T47D (cell line): ENCODE results near the gene RNF225.

Experiments
- DNase-seq, 2 experiments: peaks; one replicate each; pipeline versions ENCODE4 v3.0.0 to v3.0.0-alpha.2; 2011 to 2012; ENCODE audit warnings: low read depth in 1 of 2, low spot score in 1 of 2
- JUND ChIP-seq: IDR thresholded peaks from 2 replicates; pipeline ENCODE4 v1.6.1; 2012; ENCODE audit warnings: low read depth
- in situ Hi-C: cut with HindIII; loops from 2 replicates; pipeline ENCODE4 v1.10.0; 2016; ENCODE audit warnings: low sequenced_read_pairs, low pct_unique_long_range_greater_than_20kb

The RNF225 gene

GRCh38 chr19:58354478-58355030 is 40.9 kb upstream of the RNF225 start:
- in situ Hi-C loops: no loop called here
- no peak for TF ChIP-seq JUND
- DNase-seq: no peak

DNA sequence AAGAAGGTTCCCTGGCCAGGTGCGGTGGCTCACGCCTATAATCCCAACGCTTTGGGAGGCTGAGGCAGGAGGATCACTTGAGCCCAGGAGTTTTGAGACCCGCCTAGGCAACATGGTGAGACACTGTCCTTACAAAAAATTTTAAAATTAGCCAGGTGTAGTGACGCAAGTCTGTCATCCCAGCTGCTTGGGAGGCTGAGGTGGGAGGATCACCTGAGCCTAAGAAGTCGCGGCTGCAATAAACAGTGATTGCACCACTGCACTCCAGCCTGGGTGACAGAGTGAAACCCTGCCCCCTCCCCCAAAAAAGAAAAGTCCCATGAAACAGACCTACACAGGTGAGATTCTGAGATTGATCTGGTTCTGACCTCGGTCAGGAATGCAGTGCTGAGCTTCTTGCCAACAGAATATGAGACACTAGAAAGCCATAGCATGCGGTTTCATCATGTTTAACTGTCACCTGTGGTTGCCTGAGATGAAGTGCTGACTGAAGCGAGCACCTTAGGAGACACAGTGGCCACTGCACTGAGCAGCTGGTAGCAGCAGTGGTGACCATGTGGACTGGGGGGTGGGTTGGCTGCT is 40.1 kb upstream of the RNF225 start:
- no peak for TF ChIP-seq JUND
- peak in 1 of 2 experiments; percentile 40 for DNase-seq
- in situ Hi-C loops: no loop called here

DNA sequence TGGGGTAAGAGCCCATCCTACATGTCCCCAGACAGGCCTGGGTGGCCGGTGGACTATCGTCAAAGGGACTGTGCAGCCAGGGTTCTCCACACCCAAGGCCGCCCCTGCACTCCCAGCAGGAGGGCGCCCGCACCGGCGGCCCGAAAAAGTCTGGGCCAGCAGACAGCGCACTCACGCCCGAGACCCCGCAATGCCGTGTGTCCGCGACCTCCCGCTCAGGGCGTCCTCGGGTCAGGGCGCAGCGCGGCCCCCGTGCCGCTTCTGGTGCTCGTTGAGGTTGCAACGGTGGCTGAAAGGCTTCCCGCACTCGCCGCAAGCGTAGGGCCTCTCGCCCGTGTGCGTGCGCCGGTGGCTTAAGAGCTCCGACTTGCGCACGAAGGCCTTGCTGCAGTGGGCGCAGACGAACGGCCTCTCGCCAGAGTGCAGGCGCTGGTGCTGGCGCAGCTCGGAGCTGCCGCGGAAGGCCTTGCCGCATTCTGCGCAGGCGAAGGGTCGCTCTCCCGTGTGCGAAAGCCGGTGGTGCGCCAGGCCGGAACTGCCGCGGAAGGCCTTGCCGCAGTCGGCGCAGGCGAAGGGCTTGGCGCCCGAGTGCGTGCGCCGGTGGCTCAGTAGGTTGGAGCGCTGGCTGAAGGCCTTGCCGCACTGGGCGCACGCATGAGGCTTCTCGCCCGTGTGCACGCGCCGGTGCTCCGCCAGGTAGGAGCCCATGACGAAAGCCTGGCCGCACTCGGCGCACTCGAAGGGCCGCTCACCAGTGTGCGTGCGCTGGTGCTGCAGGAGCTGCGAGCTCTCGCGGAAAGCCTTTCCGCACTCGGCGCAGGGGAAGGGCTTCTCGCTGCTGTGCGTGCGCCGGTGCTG is 39.3 kb upstream of the RNF225 start:
- DNase-seq: no peak
- in situ Hi-C loops: no loop called here
- TF ChIP-seq JUND: no peak

DNA sequence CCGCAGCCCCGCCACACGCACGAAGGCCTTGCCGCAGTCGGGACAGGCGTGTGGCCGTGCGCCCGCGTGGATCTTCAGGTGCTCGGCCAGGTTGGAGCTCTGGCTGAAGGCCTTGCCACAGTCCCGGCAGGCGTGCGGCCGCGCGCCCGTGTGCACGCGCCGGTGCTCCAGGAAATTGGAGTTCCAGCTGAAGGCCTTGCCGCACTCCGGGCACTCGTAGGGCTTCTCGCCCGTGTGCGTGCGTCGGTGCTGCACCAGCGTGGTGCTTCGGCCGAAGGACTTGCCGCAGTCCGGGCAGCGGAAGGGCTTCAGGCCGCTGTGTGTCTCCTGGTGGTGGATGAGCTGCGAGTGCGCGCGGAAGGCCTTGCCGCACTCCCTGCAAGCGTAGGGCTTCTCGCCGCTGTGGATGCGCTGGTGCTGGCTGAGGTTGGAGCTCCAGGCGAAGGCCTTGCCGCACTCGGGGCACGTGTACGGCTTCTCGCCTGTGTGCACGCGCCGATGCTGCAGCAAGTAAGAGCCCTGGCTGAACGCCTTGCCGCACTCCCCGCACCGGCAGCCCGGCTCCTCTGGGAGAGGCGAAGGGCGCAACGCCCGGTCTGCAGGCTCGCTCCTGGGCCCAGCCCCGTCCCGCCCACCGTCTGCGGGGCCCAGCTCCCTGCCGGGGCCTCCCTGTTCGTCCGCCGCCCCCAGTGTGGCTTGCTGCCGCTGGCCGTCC is 38.5 kb upstream of the RNF225 start:
- no peak for DNase-seq
- in situ Hi-C loops: no loop called here
- TF ChIP-seq JUND: no peak

- in situ Hi-C loops: no loop called here
- no peak for DNase-seq
- TF ChIP-seq JUND: no peak
Measured at GRCh38 chr19:58357481-58358145, 37.8 kb upstream of the RNF225 start.

DNA sequence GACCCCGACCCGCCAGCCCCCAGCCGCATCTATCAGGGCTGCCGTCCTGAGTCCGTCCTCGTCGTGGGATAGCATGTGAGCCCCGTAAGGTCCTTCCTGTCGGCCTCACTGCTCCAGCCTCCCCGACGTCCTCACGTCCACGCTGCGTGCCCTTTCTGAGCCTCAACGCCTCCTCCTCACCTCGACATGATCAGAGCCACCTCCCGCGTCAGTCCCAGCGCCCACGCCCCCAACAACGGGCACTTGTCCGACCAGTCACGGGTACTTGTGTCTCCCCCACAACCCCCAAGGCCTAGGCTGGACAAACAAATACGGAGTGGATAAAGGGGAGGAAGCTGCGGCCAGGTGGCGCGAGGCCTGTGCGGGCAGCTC is 33.6 kb upstream of the RNF225 start:
- TF ChIP-seq JUND: no peak
- peak; percentile 58 to 86 for DNase-seq
- in situ Hi-C loops: no loop called here

- peak; percentile 95 to 96 for DNase-seq
- in situ Hi-C loops: no loop called here
- no peak for TF ChIP-seq JUND
Measured at GRCh38 chr19:58362272-58362994, 33.0 kb upstream of the RNF225 start, which contains the start of gene ZNF497. Gene ZNF497, minus strand, starts transcription at chr19:58362751. Its CDS starts 5,116 bp downstream, at chr19:58357635.

DNA sequence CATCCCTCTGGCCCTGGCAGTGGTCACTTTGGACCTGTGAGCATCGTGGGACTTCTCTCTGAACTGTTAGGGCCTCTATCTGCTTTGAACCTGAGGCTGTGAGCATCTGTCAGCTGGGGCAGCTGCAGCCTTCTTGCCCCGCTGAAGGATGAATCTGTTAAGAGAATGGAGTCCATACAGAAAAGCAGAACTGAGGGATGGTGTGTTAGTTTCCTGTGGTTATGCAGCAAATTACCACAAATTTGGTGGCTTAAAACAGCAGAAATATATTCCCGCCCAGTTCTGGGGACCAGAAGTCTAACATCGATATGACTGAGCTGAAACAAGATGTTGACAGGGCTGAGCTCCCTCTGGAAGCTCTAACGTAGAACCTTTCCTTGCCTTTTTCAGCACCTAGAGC is 31.3 kb upstream of the RNF225 start:
- in situ Hi-C loops: no loop called here
- DNase-seq: no peak
- no peak for TF ChIP-seq JUND

GRCh38 chr19:58366585-58367430 is 28.6 kb upstream of the RNF225 start:
- no peak for TF ChIP-seq JUND
- in situ Hi-C loops: no loop called here
- DNase-seq: no peak

DNA sequence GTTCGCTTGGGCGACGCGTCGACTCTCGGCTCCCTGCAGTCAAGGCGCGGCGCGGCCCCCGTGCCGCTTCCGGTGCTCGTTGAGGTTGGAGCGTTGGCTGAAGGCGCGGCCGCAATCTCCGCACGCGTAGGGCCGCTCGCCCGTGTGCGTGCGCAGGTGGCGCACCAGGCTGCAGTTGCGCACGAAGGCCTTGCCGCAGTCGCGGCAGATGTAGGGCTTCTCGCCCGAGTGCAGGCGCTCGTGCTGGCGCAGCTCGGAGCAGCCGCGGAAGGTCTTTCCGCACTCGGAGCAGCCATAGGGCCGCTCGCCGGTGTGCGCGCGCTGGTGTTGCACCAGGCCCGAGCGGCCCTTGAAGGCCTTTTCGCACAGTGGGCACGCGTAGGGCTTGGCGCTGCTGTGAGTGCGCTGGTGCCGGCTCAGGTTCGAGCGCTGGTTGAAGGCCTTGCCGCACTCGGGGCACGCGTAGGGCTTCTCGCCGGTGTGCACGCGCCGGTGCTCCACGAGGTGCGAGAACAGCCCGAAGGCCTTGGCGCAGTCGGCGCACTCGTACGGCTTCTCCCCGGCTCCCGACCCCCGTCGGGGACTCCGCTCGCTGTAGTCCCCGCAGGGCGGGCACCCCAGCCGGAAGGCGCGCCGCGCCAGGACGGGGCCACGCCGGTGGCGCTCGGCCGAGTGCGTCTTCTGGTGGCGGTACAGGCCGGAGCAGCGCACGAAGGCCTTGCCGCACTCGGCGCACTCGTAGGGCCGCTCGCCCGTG is 27.6 kb upstream of the RNF225 start:
- in situ Hi-C loops: no loop called here
- no peak for TF ChIP-seq JUND
- DNase-seq: no peak
